Measurements from ENCODE around the gene CELSR1.

CELSR1 gene

DNA sequence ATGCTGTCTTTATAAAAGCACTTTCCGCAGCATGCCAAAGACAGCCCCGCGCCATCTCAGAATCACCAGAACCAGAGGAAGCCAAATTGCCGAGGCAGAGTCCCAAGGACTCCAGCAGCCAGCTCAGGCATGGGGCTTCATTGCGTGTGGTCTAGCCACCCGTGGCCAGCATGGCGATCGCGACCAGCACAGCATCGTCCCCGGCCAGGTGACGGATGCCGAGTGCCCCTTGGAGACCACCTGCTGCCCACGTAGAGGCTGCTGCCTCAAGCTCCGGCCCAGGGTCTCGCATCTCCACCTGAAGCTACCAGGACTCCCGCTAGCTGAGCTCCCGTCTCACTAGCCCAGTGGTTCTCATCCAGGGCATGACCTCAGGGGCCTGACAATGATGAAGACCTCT lies 109.2 kb downstream of the CELSR1 start:
- no peak for TF ChIP-seq CTCF (conservative IDR thresholded peaks at IDR 0.05; ENCODE audit: low read depth, low read length)
- Histone ChIP-seq H3K27ac (no peak overlapping the region), H3K4me1 (ENCODE audit: low read depth, poor library complexity, severe bottlenecking) (peaks cover 4% of the 10 kb centered on the region), H3K9ac (no peak overlapping the region), H3K4me2 (no peak overlapping the region), H3K4me3 (IDR thresholded peaks at IDR 0.05; ENCODE audit: insufficient read depth, low read depth, low read length) (no peak overlapping the region), H3K79me2 (ENCODE audit: insufficient read depth, low read depth) (no peaks in the 10 kb centered on the region), H3K36me3 (ENCODE audit: insufficient read depth) (no peaks in the 10 kb centered on the region), H4K20me1 (ENCODE audit: insufficient read depth) (no peaks in the 10 kb centered on the region), H3K27me3 (ENCODE audit: insufficient read depth, low read depth) (peaks cover 10% of the 10 kb centered on the region; the same call in 1 of the 2 replicates), H2AFZ (ENCODE audit: low read depth) (no peak overlapping the region)

DNA sequence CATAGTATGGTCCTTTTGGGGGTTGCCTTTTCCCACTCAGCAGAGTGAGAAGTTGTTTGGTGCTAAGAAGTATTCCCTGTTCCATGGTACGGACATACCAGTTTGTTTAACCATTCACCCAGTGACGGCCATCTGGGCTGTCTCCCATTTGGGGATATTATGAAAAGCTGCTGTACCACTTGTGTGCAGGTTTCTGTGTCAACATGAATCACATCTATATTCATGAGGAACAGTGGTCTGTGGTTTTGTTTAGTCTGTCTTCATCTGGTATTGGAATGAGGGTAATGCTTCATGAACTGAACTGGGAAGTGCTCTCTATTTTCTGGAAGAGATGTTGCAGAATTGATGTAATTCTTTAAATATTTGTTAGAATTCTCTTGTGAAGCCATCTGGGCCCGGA lies 112.4 kb downstream of the CELSR1 start:
- TF ChIP-seq CTCF (conservative IDR thresholded peaks at IDR 0.05; ENCODE audit: low read depth, low read length): no peak
- no peak overlapping the region for H3K27ac ChIP-seq
- no peak overlapping the region for H3K4me2 ChIP-seq
- H2AFZ ChIP-seq (ENCODE audit: low read depth): no peak overlapping the region
- H3K4me1 ChIP-seq (ENCODE audit: low read depth, poor library complexity, severe bottlenecking): no peaks in the 10 kb centered on the region
- H3K9ac ChIP-seq: no peak overlapping the region
- H3K36me3 ChIP-seq (ENCODE audit: insufficient read depth): no peaks in the 10 kb centered on the region
- peaks cover 10% of the 10 kb centered on the region; the same call in 1 of the 2 replicates for H3K27me3 ChIP-seq (ENCODE audit: insufficient read depth, low read depth)
- no peak overlapping the region for H3K4me3 ChIP-seq (IDR thresholded peaks at IDR 0.05; ENCODE audit: insufficient read depth, low read depth, low read length)
- no peaks in the 10 kb centered on the region for H3K79me2 ChIP-seq (ENCODE audit: insufficient read depth, low read depth)
- no peaks in the 10 kb centered on the region for H4K20me1 ChIP-seq (ENCODE audit: insufficient read depth)

- no peak overlapping the region for H3K9ac ChIP-seq
- peaks cover 10% of the 10 kb centered on the region; the same call in 1 of the 2 replicates for H3K27me3 ChIP-seq (ENCODE audit: insufficient read depth, low read depth)
- no peaks in the 10 kb centered on the region for H3K79me2 ChIP-seq (ENCODE audit: insufficient read depth, low read depth)
- no peak for TF ChIP-seq CTCF (conservative IDR thresholded peaks at IDR 0.05; ENCODE audit: low read depth, low read length)
- no peak overlapping the region for H3K4me2 ChIP-seq
- no peaks in the 10 kb centered on the region for H3K4me1 ChIP-seq (ENCODE audit: low read depth, poor library complexity, severe bottlenecking)
- H3K36me3 ChIP-seq (ENCODE audit: insufficient read depth): no peaks in the 10 kb centered on the region
- H3K4me3 ChIP-seq (IDR thresholded peaks at IDR 0.05; ENCODE audit: insufficient read depth, low read depth, low read length): no peak overlapping the region
- no peak overlapping the region for H2AFZ ChIP-seq (ENCODE audit: low read depth)
- H4K20me1 ChIP-seq (ENCODE audit: insufficient read depth): no peaks in the 10 kb centered on the region
- no peak overlapping the region for H3K27ac ChIP-seq
These were observed 112.9 kb downstream of the CELSR1 start for GRCh38 chr22:46424496-46424895.

DNA sequence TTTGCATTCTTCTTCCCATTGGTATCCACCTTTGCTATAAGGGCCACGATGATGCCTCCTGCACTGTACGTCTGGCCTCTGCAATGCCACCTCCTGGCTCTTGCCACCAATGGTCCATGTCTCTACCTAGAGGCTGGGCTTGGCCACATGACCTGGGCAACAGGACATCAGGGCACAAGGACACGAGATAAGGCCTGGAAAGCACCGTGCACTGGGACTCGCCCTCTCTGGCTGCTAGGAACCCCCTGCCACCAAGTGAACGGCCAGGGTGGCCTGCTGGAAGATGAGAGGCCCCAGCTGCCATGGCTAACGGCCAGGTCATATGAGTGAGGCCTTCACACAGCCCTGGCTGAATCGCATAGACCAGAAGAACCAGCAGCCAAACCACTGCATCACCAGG lies 114.5 kb downstream of the CELSR1 start:
- TF ChIP-seq CTCF (conservative IDR thresholded peaks at IDR 0.05; ENCODE audit: low read depth, low read length): no peak
- Histone ChIP-seq H4K20me1 (ENCODE audit: insufficient read depth) (no peaks in the 10 kb centered on the region), H3K4me2 (no peak overlapping the region), H3K4me1 (ENCODE audit: low read depth, poor library complexity, severe bottlenecking) (no peaks in the 10 kb centered on the region), H3K36me3 (ENCODE audit: insufficient read depth) (no peaks in the 10 kb centered on the region), H3K79me2 (ENCODE audit: insufficient read depth, low read depth) (no peaks in the 10 kb centered on the region), H3K9ac (no peak overlapping the region), H3K27me3 (ENCODE audit: insufficient read depth, low read depth) (peaks cover 12% of the 10 kb centered on the region; the same call in 1 of the 2 replicates), H2AFZ (ENCODE audit: low read depth) (no peak overlapping the region), H3K27ac (no peak overlapping the region), H3K4me3 (IDR thresholded peaks at IDR 0.05; ENCODE audit: insufficient read depth, low read depth, low read length) (no peak overlapping the region)
